ENCODE data around the gene SLC7A14. TPM values are rescaled to one million over a fixed set of nuclear protein-coding genes. Genes with fewer than 3 reads are reported as not detected.
A peak's percentile ranks its signal among the peaks of the same experiment; 100 is the strongest.

The SLC7A14 gene
- total and polyA plus RNA-seq, 2 of the 13 experiments (the other 11 are each of a cell fraction or from before 2014, with no cell fraction given), result not detected

GRCh38 chr3:170499562-170500156 lies 86.2 kb downstream of the SLC7A14 start (continued):
- TF ChIP-seq ZNF260 (CRISPR knock-in tag; IDR thresholded peaks at IDR 0.05; ENCODE audit: borderline replicate concordance, low read depth), result no peak
- TF ChIP-seq ZFY (CRISPR knock-in tag; IDR thresholded peaks at IDR 0.05), result no peak
- no peak for TF ChIP-seq ZSCAN30 (CRISPR knock-in tag; IDR thresholded peaks at IDR 0.05)
- peak; percentile 46; the same call in 1 of the 2 replicates for TF ChIP-seq HDAC2 (CRISPR knock-in tag; IDR thresholded peaks at IDR 0.05)
- no peak for TF ChIP-seq TFDP2 (CRISPR knock-in tag; IDR thresholded peaks at IDR 0.05)
- no peak for TF ChIP-seq AHR (CRISPR knock-in tag; IDR thresholded peaks at IDR 0.05)
- no peak for TF ChIP-seq NR0B2 (CRISPR knock-in tag; IDR thresholded peaks at IDR 0.05)
- no peak for TF ChIP-seq NBN (conservative IDR thresholded peaks at IDR 0.05)
- TF ChIP-seq NR2F6 (IDR thresholded peaks at IDR 0.05), result no peak
- TF ChIP-seq NR2F6 (CRISPR knock-in tag; IDR thresholded peaks at IDR 0.05), result no peak
- peak; percentile 77; the same call in 1 of the 2 replicates for TF ChIP-seq KLF11 (CRISPR knock-in tag; IDR thresholded peaks at IDR 0.05)
- peak; percentile 49; the same call in 1 of the 2 replicates for TF ChIP-seq HMG20A (CRISPR knock-in tag; IDR thresholded peaks at IDR 0.05; ENCODE audit: borderline replicate concordance)
- TF ChIP-seq MYPOP (CRISPR knock-in tag; IDR thresholded peaks at IDR 0.05), result no peak
- no peak for TF ChIP-seq ZBTB7B (CRISPR knock-in tag; IDR thresholded peaks at IDR 0.05)
- no peak for TF ChIP-seq TRIM22 (IDR thresholded peaks at IDR 0.05)
- no peak for TF ChIP-seq PPARG (CRISPR knock-in tag; conservative IDR thresholded peaks at IDR 0.05)
- TF ChIP-seq MEIS1 (CRISPR knock-in tag; IDR thresholded peaks at IDR 0.05; ENCODE audit: borderline replicate concordance), result no peak
- no peak for TF ChIP-seq HOXA5 (CRISPR knock-in tag; IDR thresholded peaks at IDR 0.05)
- TF ChIP-seq ATF3 (CRISPR knock-in tag; IDR thresholded peaks at IDR 0.05), result peak; percentile 55; the same call in 1 of the 2 replicates
- TF ChIP-seq PHF8 (CRISPR knock-in tag; IDR thresholded peaks at IDR 0.05), result no peak
- TF ChIP-seq ZNF580 (CRISPR knock-in tag; IDR thresholded peaks at IDR 0.05; ENCODE audit: borderline replicate concordance, low read depth), result peak; percentile 58; the same call in 1 of the 2 replicates
